Activated T-cell treated with anti-CD3 and anti-CD28 coated beads, Interleukin-2, amount 50 U/mL, for 48 hours (primary cell): ENCODE data around the gene CMKLR1.

Source experiments
- DNase-seq, 2 experiments: peaks; one replicate each; pipeline ENCODE4 v3.0.0-alpha.2; 2020

Gene CMKLR1

GRCh38 chr12:108338915-108339657, at the start of gene CMKLR1:
TSS of gene CMKLR1 (minus strand) at chr12:108339311. CDS start at chr12:108293591, 45,720 bp downstream.
- DNase-seq = no peak

GRCh38 chr12:108387771-108388170, 48.7 kb upstream of the CMKLR1 start:
- no peak for DNase-seq

- DNase-seq = no peak
Measured at GRCh38 chr12:108386709-108387360, 47.7 kb upstream of the CMKLR1 start.

- no peak for DNase-seq
Measured at GRCh38 chr12:108382437-108382801, 43.3 kb upstream of the CMKLR1 start.

- no peak for DNase-seq
Measured at GRCh38 chr12:108381787-108382436, 42.8 kb upstream of the CMKLR1 start.

- DNase-seq = no peak
Measured at GRCh38 chr12:108380382-108380781, 41.3 kb upstream of the CMKLR1 start.

- DNase-seq = no peak
Measured at GRCh38 chr12:108379823-108380222, 40.7 kb upstream of the CMKLR1 start.

GRCh38 chr12:108378926-108379325, 39.8 kb upstream of the CMKLR1 start:
- no peak for DNase-seq

GRCh38 chr12:108377260-108377659, 38.1 kb upstream of the CMKLR1 start:
- DNase-seq = no peak

GRCh38 chr12:108375986-108376663, 37.0 kb upstream of the CMKLR1 start:
- no peak for DNase-seq

- DNase-seq = no peak
Measured at GRCh38 chr12:108374596-108375320, 35.6 kb upstream of the CMKLR1 start.

GRCh38 chr12:108373111-108373510, 34.0 kb upstream of the CMKLR1 start:
- no peak for DNase-seq

GRCh38 chr12:108371801-108372344, 32.8 kb upstream of the CMKLR1 start:
- no peak for DNase-seq

- DNase-seq = no peak
Measured at GRCh38 chr12:108370415-108370814, 31.3 kb upstream of the CMKLR1 start.

- no peak for DNase-seq
Measured at GRCh38 chr12:108369736-108370396, 30.8 kb upstream of the CMKLR1 start.

- no peak for DNase-seq
Measured at GRCh38 chr12:108368089-108368488, 29.0 kb upstream of the CMKLR1 start.

GRCh38 chr12:108367436-108367835, 28.3 kb upstream of the CMKLR1 start:
- DNase-seq = no peak

GRCh38 chr12:108365324-108365723, 26.2 kb upstream of the CMKLR1 start:
- no peak for DNase-seq

- no peak for DNase-seq
Measured at GRCh38 chr12:108364879-108365278, 25.8 kb upstream of the CMKLR1 start.

GRCh38 chr12:108363565-108363964, 24.5 kb upstream of the CMKLR1 start:
- DNase-seq = no peak

- DNase-seq = no peak
Measured at GRCh38 chr12:108363165-108363564, 24.1 kb upstream of the CMKLR1 start.

- DNase-seq = no peak
Measured at GRCh38 chr12:108361606-108362005, 22.5 kb upstream of the CMKLR1 start.
